A549 treated with AZD2906 at 1 μM for 4 hours (cell line): ENCODE results near the gene PEAK1. TPM values are rescaled to one million over a fixed set of nuclear protein-coding genes. Genes with fewer than 3 reads are reported as not detected.

ENCODE experiments used
- total RNA-seq: library from RNA; stranded (reverse); fragments of 200-300 nt; extraction: Qiagen RNA extraction; gene quantifications from 5 replicates; pipeline ENCODE4 v1.2.3, GENCODE V29; 2022

PEAK1 gene, protein sequence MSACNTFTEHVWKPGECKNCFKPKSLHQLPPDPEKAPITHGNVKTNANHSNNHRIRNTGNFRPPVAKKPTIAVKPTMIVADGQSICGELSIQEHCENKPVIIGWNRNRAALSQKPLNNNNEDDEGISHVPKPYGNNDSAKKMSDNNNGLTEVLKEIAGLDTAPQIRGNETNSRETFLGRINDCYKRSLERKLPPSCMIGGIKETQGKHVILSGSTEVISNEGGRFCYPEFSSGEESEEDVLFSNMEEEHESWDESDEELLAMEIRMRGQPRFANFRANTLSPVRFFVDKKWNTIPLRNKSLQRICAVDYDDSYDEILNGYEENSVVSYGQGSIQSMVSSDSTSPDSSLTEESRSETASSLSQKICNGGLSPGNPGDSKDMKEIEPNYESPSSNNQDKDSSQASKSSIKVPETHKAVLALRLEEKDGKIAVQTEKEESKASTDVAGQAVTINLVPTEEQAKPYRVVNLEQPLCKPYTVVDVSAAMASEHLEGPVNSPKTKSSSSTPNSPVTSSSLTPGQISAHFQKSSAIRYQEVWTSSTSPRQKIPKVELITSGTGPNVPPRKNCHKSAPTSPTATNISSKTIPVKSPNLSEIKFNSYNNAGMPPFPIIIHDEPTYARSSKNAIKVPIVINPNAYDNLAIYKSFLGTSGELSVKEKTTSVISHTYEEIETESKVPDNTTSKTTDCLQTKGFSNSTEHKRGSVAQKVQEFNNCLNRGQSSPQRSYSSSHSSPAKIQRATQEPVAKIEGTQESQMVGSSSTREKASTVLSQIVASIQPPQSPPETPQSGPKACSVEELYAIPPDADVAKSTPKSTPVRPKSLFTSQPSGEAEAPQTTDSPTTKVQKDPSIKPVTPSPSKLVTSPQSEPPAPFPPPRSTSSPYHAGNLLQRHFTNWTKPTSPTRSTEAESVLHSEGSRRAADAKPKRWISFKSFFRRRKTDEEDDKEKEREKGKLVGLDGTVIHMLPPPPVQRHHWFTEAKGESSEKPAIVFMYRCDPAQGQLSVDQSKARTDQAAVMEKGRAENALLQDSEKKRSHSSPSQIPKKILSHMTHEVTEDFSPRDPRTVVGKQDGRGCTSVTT (N-terminal part only)
- 5.9 to 8.3 TPM (median 7.8 TPM) in 5 replicates for total RNA-seq

DNA sequence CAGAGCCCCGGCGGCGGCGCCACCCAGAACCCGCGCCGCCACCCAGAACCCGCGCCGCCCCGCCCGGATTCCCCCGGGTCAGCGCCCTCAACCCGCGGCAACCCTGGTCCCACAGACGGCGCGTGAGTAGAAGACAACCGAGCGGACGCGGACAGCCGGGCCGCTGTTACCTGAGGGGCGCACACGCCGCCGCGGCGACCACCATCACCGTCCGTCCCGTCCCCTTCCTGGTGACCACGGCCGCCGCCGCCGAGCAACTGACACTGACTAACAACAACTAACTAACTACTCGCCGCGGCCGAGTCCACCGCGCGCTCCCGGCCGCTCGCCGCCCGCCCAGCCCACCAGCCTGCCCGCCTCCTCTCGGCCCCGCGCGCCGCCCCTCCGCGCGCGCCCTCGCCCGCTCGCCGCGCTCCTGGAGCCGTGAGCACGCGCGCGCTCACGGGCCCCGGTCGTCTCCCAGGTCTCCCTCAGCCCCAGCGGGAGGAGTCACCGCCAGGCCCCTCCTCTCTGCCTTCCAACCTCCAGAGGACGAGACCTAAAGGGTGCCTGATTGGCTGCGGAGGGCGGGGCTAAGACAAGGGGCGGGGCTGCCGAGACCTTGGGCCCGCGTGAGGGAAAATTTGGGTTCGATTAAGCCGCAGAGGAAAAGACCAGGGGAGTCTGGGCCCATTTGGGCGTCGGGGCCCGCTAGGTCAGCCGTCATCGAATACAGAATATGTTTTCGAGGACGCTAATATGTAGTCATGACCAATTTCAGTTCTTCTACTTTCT, at the start of gene PEAK1:
Gene PEAK1, minus strand, starts transcription at position 269 of the 774 bp plus-strand sequence. CDS start 238,178 bp downstream, outside the sequence.

DNA sequence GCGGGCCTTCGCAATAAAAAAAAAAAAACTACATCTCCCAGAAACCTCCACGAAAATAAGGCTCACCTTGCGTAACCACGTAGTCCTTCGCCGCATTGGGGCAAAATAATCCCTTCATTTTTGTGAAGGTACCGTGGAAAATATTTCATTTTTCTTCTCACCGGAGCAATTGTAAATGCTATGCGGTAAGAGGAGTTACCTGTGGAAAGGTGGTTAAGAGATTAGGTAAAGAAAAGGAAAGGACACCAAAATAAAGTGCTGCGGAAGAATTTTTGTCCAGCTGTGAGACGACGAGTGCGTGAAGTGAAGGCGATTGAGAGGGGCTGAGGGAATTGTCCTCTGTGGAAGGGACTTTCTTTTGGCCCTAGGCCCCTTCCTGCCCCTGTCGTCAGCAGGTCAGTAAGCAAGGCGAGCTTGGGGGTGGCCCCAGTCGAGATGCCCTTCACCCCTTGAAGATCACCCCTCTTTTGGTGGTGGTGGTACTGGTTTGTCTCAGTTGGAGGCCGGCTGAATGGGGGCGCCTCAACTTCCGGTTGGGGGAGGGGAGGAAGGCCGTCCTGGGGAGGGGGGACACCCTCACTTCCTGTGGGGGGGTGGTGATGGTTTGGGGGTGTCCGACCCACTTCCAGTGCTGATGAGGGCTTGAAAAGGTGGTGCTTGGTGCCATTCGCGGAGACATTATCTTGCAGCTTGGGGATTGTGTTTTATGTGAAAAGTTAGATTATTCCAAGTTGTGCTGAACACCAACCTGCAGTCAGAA, 886 bp upstream of the PEAK1 start, which contains the start of gene HMG20A:
Gene HMG20A, plus strand, starts transcription at position 279 of the 760 bp plus-strand sequence. CDS start 37,520 bp downstream, outside the sequence.

DNA sequence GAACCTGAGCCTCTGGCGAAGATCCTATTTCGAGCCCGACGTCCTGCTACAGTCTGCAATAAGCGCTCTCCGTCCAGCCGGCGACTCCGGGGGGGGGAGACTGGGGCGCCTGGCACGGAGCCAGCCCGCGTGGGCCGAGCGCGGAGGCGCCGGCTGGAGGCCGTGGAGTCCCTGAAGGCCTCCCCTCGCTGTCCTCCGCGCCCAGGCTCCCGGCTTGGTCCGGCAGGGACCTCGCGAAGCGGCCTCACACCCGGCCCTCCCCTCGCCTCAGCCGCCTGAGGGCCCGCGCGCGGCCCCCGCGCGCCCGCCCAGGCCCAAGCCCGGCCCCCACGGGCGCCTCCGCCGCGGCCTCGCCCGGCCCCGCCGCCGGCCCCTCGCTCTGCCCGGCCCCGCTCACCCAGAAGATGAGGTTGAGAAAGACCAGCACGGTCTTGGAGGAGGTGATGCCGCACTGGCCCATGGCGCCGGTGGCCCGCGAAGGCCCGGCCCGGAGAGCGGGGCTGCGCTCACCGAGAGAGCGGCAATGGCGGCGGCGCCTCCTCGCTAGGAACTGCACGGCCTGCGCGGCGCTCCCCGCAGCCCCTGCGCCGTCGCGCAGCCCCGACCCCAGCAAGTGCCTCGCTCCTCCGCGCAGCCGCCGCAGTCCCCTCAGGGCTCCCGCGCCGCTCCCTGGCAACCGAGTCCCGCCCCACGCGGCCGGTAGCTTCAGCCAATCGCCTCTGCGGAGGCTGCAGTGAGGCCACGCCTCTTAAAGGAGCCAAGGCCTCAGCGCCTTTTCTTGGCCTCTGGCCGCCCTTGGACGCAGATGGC, 349.2 kb downstream of the PEAK1 start, which contains the start of gene TSPAN3:
Gene TSPAN3, minus strand, starts transcription at position 615 of the 810 bp plus-strand sequence. Its CDS starts 155 bp downstream, at position 460.

Other genes with a start within 250 kb of the PEAK1 start
- 21.6 to 29.3 TPM (median 25.3 TPM) in 5 replicates for gene HMG20A, start 784 bp upstream of the PEAK1 start, total RNA-seq
- gene LINGO1, start 212.8 kb upstream of the PEAK1 start, total RNA-seq = 6.7 to 11.6 TPM (median 9.6 TPM) in 5 replicates